ENCODE results near the gene CDYL2. TPM values are rescaled to one million over a fixed set of nuclear protein-coding genes. Genes with fewer than 3 reads are reported as not detected.
A peak's percentile ranks its signal among the peaks of the same experiment; 100 is the strongest.

The CDYL2 gene
- total RNA-seq, 1 experiment from 2014 or later = 7.6 TPM

DNA sequence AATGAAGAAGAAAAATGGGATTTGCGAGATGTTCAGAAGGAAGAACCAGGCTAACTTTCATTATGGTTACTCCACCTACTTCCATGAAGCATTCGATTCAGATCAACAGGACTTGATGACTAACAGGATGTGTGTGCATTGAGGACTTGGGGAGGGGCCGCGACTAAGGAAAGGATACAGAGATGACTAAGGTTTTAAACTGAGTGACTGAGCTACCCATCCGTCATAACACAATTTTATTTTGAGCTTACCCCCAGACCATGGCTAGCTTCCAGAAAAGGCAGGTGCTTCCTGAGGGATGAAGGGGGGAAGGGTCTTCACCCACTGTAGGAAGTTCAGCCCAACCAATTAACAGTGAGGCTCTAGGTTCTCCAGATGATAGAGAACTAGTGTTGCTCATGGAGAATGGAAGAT is 2.5 kb upstream of the CDYL2 start:
- Histone ChIP-seq H2AFZ (ENCODE audit: low read length) (peak overlapping the region; percentile 49; the same call in 1 of the 2 replicates), H3K79me2 (ENCODE audit: low read length) (peaks cover 14% of the 10 kb centered on the region), H3K9me3 (ENCODE audit: low read length) (no peaks in the 10 kb centered on the region), H3K36me3 (ENCODE audit: low read depth, low read length) (no peaks in the 10 kb centered on the region), H3K27me3 (ENCODE audit: low read length) (no peaks in the 10 kb centered on the region), H3K4me1 (ENCODE audit: insufficient read depth, low read length) (peaks cover 21% of the 10 kb centered on the region), H3K9ac (ENCODE audit: low read length) (peak overlapping the region; percentile 59), H3K9me2 (replicated peaks; ENCODE audit: low read length) (no peaks in the 10 kb centered on the region), H3K27ac (ENCODE audit: low read length) (peak overlapping the region; percentile 92), H4K20me1 (ENCODE audit: low read length) (no peaks in the 10 kb centered on the region), H3F3A (ENCODE audit: low read length, unreplicated experiment) (no peaks in the 10 kb centered on the region), H3K4me3 (ENCODE audit: low read length) (peak overlapping the region; percentile 23; the same call in 1 of the 2 replicates), H3K4me2 (ENCODE audit: low read length) (peak overlapping the region; percentile 75)
- no TSS peak for BruUV-seq (replicated peaks)
- ChIA-PET POLR2A (ENCODE audit: unreplicated experiment) (no interaction called here), CTCF (no interaction called here)
- ATAC-seq (peak; percentile 78), DNase-seq (peak; percentile 82)
- intact Hi-C loops (cut with micrococcal nuclease) = no loop called here
- TF ChIP-seq, protein P1, sequence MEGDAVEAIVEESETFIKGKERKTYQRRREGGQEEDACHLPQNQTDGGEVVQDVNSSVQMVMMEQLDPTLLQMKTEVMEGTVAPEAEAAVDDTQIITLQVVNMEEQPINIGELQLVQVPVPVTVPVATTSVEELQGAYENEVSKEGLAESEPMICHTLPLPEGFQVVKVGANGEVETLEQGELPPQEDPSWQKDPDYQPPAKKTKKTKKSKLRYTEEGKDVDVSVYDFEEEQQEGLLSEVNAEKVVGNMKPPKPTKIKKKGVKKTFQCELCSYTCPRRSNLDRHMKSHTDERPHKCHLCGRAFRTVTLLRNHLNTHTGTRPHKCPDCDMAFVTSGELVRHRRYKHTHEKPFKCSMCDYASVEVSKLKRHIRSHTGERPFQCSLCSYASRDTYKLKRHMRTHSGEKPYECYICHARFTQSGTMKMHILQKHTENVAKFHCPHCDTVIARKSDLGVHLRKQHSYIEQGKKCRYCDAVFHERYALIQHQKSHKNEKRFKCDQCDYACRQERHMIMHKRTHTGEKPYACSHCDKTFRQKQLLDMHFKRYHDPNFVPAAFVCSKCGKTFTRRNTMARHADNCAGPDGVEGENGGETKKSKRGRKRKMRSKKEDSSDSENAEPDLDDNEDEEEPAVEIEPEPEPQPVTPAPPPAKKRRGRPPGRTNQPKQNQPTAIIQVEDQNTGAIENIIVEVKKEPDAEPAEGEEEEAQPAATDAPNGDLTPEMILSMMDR (conservative IDR thresholded peaks at IDR 0.05; ENCODE audit: low read depth, low read length) = no peak
- TF ChIP-seq EZH2phosphoT487 (IDR thresholded peaks at IDR 0.05; ENCODE audit: borderline replicate concordance, low read length) (no peak), EZH2 (IDR thresholded peaks at IDR 0.05; ENCODE audit: low read length, unreplicated experiment) (no peak)

DNA sequence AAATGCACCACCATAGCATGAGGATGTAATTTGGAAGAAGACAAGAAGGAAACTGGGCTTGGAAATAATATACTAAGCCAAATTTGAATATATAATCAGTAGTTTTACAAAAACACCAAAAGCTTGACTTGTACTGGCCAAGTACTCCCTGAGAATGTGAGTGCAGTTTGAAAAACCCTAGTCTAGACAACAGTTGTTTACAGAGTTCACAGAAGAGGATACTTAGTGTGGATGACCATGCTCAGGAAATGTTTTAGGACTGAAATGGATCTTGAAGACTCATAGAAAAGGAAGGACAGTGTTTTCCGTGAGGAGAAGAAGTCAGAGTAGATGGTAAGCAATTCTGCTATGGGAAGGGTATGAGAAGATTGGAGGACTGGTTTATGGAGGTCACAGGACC is 1.9 kb upstream of the CDYL2 start:
- ChIA-PET CTCF (no interaction called here), POLR2A (ENCODE audit: unreplicated experiment) (no interaction called here)
- H3K9ac ChIP-seq (ENCODE audit: low read length) = peak overlapping the region; percentile 59
- ATAC-seq = no peak
- H3K79me2 ChIP-seq (ENCODE audit: low read length) = peaks cover 20% of the 10 kb centered on the region
- intact Hi-C loops (cut with micrococcal nuclease) = no loop called here
- no peaks in the 10 kb centered on the region for H4K20me1 ChIP-seq (ENCODE audit: low read length)
- H3K27ac ChIP-seq (ENCODE audit: low read length) = peak overlapping the region; percentile 92
- no peaks in the 10 kb centered on the region for H3F3A ChIP-seq (ENCODE audit: low read length, unreplicated experiment)
- no peak for DNase-seq
- TF ChIP-seq EZH2phosphoT487 (IDR thresholded peaks at IDR 0.05; ENCODE audit: borderline replicate concordance, low read length) (no peak), EZH2 (IDR thresholded peaks at IDR 0.05; ENCODE audit: low read length, unreplicated experiment) (no peak)
- TF ChIP-seq, protein P1 (conservative IDR thresholded peaks at IDR 0.05; ENCODE audit: low read depth, low read length) = no peak
- no peaks in the 10 kb centered on the region for H3K9me2 ChIP-seq (replicated peaks; ENCODE audit: low read length)
- H3K27me3 ChIP-seq (ENCODE audit: low read length) = no peaks in the 10 kb centered on the region
- H3K9me3 ChIP-seq (ENCODE audit: low read length) = no peaks in the 10 kb centered on the region
- H3K4me2 ChIP-seq (ENCODE audit: low read length) = peak overlapping the region; percentile 75
- H3K4me3 ChIP-seq (ENCODE audit: low read length) = peak overlapping the region; percentile 23; the same call in 1 of the 2 replicates
- no TSS peak for BruUV-seq (replicated peaks)
- peaks cover 21% of the 10 kb centered on the region for H3K4me1 ChIP-seq (ENCODE audit: insufficient read depth, low read length)
- no peaks in the 10 kb centered on the region for H3K36me3 ChIP-seq (ENCODE audit: low read depth, low read length)
- H2AFZ ChIP-seq (ENCODE audit: low read length) = peak overlapping the region; percentile 49; the same call in 1 of the 2 replicates

DNA sequence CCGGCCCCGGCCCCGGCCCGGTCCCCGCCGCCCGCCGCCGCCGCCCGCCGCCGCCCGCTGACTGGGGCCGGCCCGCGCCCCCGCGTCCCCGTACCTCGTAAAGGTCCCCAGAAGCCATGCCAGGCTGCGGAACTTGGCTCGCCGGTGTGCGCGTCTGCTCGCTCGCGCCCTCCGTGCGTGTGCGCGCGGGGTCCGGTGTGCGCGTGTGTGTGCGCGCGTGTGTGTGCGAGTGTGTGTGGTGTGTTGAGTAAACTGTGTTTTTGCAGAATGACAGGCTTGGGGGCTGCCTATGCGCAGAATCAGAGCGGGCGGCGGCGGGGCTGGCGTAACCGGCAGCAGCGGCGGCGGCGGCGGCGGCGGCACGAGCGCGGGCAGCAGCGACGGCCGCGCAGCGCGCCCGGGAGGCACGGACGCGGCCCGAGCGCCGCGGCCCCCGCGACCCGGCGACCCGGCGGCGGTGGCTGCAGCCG is 307 bp downstream of the CDYL2 start:
- H3K9me2 ChIP-seq (replicated peaks; ENCODE audit: low read length) = no peaks in the 10 kb centered on the region
- H3K79me2 ChIP-seq (ENCODE audit: low read length) = peaks cover 41% of the 10 kb centered on the region
- ATAC-seq (peak; percentile 44), DNase-seq (peak; percentile 34)
- intact Hi-C loops (cut with micrococcal nuclease) = no loop called here
- TF ChIP-seq EZH2 (IDR thresholded peaks at IDR 0.05; ENCODE audit: low read length, unreplicated experiment) (no peak), EZH2phosphoT487 (IDR thresholded peaks at IDR 0.05; ENCODE audit: borderline replicate concordance, low read length) (no peak)
- TF ChIP-seq, protein P1 (conservative IDR thresholded peaks at IDR 0.05; ENCODE audit: low read depth, low read length) = no peak
- 0 out of 2 replicates have a peak overlapping the region, but pooled peaks have one; percentile 36 for H3K27ac ChIP-seq (ENCODE audit: low read length)
- H3K4me2 ChIP-seq (ENCODE audit: low read length) = peak overlapping the region; percentile 57; the same call in 1 of the 2 replicates
- ChIA-PET POLR2A (ENCODE audit: unreplicated experiment) (no interaction called here), CTCF (no interaction called here)
- peak overlapping the region; percentile 71 for H3K4me3 ChIP-seq (ENCODE audit: low read length)
- H3K9ac ChIP-seq (ENCODE audit: low read length) = peak overlapping the region; percentile 67
- H3K27me3 ChIP-seq (ENCODE audit: low read length) = no peaks in the 10 kb centered on the region
- H2AFZ ChIP-seq (ENCODE audit: low read length) = no peak overlapping the region
- no TSS peak for BruUV-seq (replicated peaks)
- no peaks in the 10 kb centered on the region for H3K36me3 ChIP-seq (ENCODE audit: low read depth, low read length)
- H3K9me3 ChIP-seq (ENCODE audit: low read length) = no peaks in the 10 kb centered on the region
- H3K4me1 ChIP-seq (ENCODE audit: insufficient read depth, low read length) = peaks cover 21% of the 10 kb centered on the region
- no peaks in the 10 kb centered on the region for H3F3A ChIP-seq (ENCODE audit: low read length, unreplicated experiment)
- no peaks in the 10 kb centered on the region for H4K20me1 ChIP-seq (ENCODE audit: low read length)
